Measurements from ENCODE around the gene CYP4F12.
A peak's percentile ranks its signal among the peaks of the same experiment; 100 is the strongest.
"Not testable (repeated sequence)": the region's sequence is repeated elsewhere in the genome, so short reads cannot be mapped to it uniquely, and the experiment has no call there.

Gene CYP4F12

GRCh38 chr19:15651791-15652190 is 21.1 kb upstream of the CYP4F12 start:
- no peak for DNase-seq

GRCh38 chr19:15652559-15653278 is 20.2 kb upstream of the CYP4F12 start:
- no peak for DNase-seq

- DNase-seq = no peak
Observed at GRCh38 chr19:15656467-15656866, 16.4 kb upstream of the CYP4F12 start.

GRCh38 chr19:15663247-15663646 is 9.6 kb upstream of the CYP4F12 start:
- no peak for DNase-seq

GRCh38 chr19:15666186-15666585 is 6.7 kb upstream of the CYP4F12 start:
- no peak for DNase-seq

GRCh38 chr19:15666883-15667282 is 6.0 kb upstream of the CYP4F12 start:
- no peak for DNase-seq

- no peak for DNase-seq
Observed at GRCh38 chr19:15669440-15669839, 3.4 kb upstream of the CYP4F12 start.

- DNase-seq = no peak
Observed at GRCh38 chr19:15669891-15670290, 3.0 kb upstream of the CYP4F12 start.

- no peak for DNase-seq
Observed at GRCh38 chr19:15671237-15671821, 1.6 kb upstream of the CYP4F12 start.

GRCh38 chr19:15671891-15672579 is 852 bp upstream of the CYP4F12 start:
- no peak for DNase-seq

- DNase-seq = no peak
Observed at GRCh38 chr19:15673176-15673654, 328 bp downstream of the CYP4F12 start.

GRCh38 chr19:15675560-15675959 is 2.7 kb downstream of the CYP4F12 start:
- no peak for DNase-seq

- DNase-seq = no peak
Observed at GRCh38 chr19:15679089-15679488, 6.2 kb downstream of the CYP4F12 start.

- not testable (repeated sequence) for DNase-seq
Observed at GRCh38 chr19:15679865-15680264, 7.0 kb downstream of the CYP4F12 start.

- DNase-seq = no peak
Observed at GRCh38 chr19:15680478-15681322, 7.8 kb downstream of the CYP4F12 start.

GRCh38 chr19:15683411-15683810 is 10.5 kb downstream of the CYP4F12 start:
- DNase-seq = no peak

GRCh38 chr19:15684828-15685227 is 11.9 kb downstream of the CYP4F12 start:
- no peak for DNase-seq

GRCh38 chr19:15696654-15697194 is 23.8 kb downstream of the CYP4F12 start:
- DNase-seq = no peak

GRCh38 chr19:15701757-15702533 is 29.1 kb downstream of the CYP4F12 start:
- no peak for DNase-seq

GRCh38 chr19:15702534-15702930 is 29.6 kb downstream of the CYP4F12 start:
- peak; percentile 67 for DNase-seq

- no peak for DNase-seq
Observed at GRCh38 chr19:15714638-15715037, 41.8 kb downstream of the CYP4F12 start.

GRCh38 chr19:15715642-15716041 is 42.8 kb downstream of the CYP4F12 start:
- DNase-seq = no peak
